HG02870 (cell line): Measurements from ENCODE around the gene DHRS4L2.

ENCODE experiments used
- ATAC-seq: cut with Tn5 transposase; IDR thresholded peaks from one replicate; pipeline ENCODE4 v1.9.1; 2021; ENCODE audit warnings: mild to moderate bottlenecking, moderate library complexity; ENCODE audit not compliant: unreplicated experiment

DHRS4L2 gene

DNA sequence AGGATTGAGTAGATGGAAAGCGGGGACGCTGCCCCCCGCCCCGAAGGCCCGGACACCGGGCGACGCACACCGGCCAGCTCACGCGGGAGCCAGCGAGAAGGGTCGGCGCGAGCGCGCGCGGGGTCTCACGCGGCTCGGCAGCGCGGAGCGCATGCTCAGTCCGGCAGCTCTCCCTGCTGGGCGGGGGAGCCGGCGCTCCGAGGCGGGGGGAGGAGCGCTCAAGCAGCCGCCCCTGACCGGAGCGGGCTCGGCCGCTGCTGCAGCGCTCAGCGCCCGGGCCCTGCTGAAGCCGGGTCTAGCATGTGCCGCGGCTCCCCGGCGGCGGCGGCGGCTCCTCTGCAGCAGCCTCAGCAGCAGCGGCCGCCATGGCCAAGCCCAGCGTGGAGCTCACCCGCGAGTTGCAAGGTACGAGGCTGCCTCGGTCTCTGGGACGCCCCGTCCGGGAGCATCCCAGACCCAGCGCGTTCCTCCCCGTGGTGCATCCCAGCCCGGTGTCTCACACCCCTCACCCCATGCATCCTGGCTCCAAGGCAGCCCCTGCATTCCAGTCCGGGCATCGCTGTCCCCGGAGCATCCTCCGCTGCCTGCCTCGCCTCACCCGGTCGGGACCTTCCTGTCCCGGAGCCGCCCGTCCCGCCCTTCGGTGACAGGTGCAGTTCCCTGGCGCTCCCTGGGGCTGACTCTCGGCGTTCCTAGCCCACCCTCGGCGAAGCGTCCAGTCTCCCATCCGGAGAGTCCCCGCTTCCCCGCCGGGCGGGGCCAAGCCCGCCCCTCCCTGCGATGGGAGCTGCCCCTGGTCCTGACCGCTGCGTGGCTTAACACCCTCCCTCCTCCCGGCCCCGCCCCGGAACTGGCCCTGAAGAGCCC lies 63.3 kb downstream of the DHRS4L2 start, which contains the start of gene CARMIL3:
Gene CARMIL3 (plus strand): TSS at position 221 of the 867 bp plus-strand sequence. CDS start 145 bp downstream, at position 366.
- peak; percentile 56 for ATAC-seq

DNA sequence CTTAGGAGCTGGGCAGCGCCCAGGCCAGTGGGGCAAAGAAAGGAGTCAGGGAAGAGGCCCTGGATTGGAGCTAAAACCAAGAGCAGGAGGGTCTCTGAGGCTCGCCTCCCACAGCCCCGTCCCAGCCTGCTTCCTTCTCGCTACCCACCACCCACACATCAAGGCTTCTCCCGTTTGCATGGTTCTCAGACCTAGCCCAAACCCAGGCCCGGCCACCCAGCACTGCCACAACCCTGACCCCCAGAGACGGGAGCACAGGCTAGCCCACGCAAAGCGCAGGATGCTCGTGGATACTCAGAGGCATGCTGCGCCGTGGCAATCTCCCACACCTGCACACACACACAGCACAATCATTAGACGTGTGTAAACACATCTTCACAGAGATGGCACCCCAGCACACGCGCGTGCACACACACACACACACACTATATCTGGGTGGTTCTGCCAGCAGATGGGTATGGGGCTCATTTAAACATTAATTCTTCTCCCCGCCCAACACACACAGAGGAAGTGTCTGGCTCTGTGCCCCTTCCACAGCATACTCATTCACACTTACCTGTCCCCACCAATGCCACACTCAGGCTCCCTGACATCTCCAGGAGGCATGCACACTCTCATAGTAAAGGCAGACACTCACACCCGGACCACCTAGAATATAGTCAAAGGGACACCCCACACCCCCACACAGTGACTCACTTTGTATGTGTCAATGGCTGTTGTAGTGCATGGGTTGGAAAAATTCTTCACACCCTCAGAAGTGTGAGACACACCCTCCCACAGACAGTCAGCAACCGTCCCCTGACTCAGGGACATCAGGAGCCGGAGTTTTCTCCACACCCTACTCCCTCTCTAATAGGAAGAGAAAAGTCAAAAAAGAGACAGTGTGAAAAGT lies 64.2 kb downstream of the DHRS4L2 start:
- no peak for ATAC-seq

DNA sequence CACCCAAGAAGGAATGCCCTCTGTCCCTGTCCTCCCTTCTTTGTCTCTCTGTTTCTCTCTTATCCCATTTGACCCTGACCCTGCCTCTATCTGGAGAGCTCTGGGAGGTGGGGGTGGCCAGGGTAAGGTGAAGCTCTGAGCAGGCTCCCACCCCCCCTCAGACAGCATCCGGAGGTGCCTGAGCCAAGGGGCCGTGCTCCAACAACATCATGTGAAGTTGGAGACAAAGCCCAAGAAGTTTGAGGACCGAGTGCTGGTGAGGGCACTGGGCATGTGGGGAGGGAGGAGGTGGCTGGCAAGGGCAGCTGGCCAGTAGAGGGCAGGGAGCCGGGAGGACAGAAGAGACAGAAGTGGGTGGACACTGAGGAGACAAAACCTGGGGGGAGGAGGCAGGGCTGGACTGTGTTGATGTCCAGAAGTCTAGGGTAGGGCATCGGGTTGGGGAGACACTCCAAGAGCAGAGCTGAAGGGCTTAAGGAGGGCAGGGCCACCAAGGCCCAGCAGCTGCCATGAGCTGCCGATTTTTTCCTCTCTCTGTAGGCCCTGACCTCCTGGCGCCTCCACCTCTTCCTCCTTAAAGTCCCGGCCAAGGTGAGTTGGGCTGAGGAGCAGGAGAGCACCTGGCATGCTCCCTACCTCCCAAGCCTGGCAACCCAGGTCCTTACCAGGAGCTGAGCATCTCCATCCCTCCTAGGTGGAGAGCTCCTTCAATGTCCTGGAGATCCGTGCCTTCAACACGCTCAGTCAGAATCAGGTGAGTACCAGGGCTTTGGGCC lies 65.0 kb downstream of the DHRS4L2 start:
- no peak for ATAC-seq

DNA sequence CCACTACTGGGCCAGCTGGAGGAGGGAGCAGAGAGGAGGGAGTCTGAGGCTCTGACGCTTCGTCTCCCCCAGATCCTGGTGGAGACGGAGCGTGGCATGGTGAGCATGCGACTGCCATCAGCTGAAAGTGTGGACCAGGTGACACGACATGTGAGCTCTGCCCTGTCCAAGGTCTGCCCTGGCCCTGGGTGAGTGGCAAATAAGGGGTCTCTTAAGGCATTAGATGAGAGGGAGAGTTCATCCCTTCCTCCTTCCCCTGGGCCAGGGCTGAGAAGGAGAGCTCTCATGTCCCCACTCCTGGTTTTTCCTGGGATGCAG lies 65.6 kb downstream of the DHRS4L2 start:
- no peak for ATAC-seq

DNA sequence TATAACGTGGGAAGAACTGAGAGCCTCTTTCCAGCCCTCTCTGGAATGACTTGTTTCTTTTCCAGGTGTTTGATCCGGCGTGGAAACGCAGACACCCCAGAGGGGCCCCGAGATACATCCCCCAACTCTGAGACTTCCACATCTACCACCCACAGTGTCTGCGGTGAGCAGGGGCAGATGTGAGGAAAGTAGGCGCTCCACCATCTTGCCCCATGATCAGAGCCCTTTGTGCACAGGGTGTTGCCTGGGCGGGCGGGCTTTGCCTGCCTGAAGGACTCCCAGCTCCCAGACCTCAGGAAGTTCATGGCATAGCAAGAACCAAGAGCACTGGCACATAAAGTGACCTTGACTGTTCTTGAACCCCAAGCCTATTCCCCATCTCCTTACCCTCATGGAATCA lies 65.9 kb downstream of the DHRS4L2 start:
- ATAC-seq: no peak
